ENCODE measurements around the gene PPP2R5C.
"Not testable (repeated sequence)": the region's sequence is repeated elsewhere in the genome, so short reads cannot be mapped to it uniquely, and the experiment has no call there.

Gene PPP2R5C

DNA sequence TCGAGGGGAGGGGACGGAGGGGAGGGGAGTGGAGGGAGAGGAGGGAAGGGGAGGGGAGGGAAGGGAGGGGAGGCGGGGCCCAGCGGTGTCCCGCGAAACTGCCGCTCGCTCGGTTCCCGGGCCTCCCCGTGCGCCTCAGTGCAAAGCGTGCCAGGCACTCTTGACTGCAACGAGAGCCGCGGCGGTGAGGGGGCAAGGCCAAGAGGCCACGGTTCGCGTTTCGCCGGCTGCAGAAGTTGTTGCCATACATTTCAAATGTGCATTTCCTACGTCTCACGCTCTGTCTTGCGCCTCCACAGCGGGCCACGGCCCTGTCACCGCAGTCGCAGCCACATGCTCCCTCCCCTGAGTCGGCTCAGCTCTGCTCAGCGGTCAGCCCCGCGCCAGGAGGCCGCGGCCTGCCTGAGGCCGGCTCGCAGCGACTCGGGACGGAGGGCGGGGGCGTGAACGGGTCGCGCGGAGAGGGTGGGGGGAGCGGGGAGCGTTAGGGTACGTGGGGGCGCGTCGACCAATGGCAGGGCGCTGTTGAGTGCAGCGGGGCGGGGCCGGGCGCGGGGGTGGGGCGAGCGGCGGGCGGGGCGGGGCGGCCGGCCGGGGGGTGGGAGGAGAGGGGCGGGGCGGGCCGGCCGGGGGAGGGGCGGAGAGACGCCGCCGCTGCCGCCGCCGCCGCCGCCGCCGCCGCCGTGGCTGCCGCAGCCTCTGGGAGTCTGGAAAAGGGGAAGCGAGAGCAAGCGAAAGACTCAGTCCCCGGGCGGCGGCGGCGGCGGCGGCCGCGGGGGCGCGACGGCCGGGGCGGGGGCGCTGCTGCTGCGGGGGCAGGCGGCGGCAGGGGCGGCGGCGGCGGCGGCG is at the start of gene PPP2R5C:
Gene PPP2R5C (plus strand): TSS at position 678 of the 849 bp plus-strand sequence. CDS start 185 bp downstream, outside the sequence.
- no peaks in the 10 kb centered on the region for H3K27me3 ChIP-seq (ENCODE audit: control insufficient read depth in 1 of 2, insufficient read depth in 2 of 2, low read length in 2 of 2)
- H3K9me3 ChIP-seq (ENCODE audit: control insufficient read depth in 1 of 2, low read length in 2 of 2), result no peaks in the 10 kb centered on the region
- H3K36me3 ChIP-seq (ENCODE audit: control insufficient read depth in 1 of 2, insufficient read depth in 2 of 2, low read length in 2 of 2), result peaks cover 0 to 6% of the 10 kb centered on the region in 2 donors
- H3K4me1 ChIP-seq (ENCODE audit: control insufficient read depth in 1 of 2, insufficient read depth in 2 of 2, low read length in 2 of 2), result peaks cover 15 to 16% of the 10 kb centered on the region in 2 donors
- peak within 1 kb of the TSS; percentile 98 for H3K27ac ChIP-seq (ENCODE audit: low read depth, low read length)
- H3K9ac ChIP-seq (ENCODE audit: low read depth in 1 of 2, low read length in 2 of 2), result peak within 1 kb of the TSS; percentile 89 to 97
- H3K4me3 ChIP-seq (ENCODE audit: low read depth in 1 of 2, low read length in 2 of 2), result peak within 1 kb of the TSS; percentile 87 to 97

DNA sequence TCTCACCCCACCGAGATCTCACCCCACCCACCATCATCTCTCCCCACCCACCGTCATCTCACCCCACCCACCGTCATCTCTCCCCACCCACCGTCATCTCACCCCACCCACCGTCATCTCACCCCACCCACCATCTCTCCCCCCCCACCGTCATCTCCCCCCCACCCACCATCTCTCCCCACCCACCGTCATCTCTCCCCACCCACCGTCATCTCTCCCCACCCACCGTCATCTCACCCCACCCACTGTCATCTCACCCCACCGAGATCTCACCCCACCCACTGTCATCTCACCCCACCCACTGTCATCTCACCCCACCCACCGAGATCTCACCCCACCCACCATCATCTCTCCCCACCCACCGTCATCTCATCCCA is 49.7 kb upstream of the PPP2R5C start:
- peaks cover 10 to 14% of the 10 kb centered on the region in 2 donors for H3K4me1 ChIP-seq (ENCODE audit: control insufficient read depth in 1 of 2, insufficient read depth in 2 of 2, low read length in 2 of 2)
- H3K9ac ChIP-seq (ENCODE audit: low read depth in 1 of 2, low read length in 2 of 2); H3K4me3 ChIP-seq (ENCODE audit: low read depth in 1 of 2, low read length in 2 of 2); H3K36me3 ChIP-seq (ENCODE audit: control insufficient read depth in 1 of 2, insufficient read depth in 2 of 2, low read length in 2 of 2); H3K27ac ChIP-seq (ENCODE audit: low read depth, low read length); H3K27me3 ChIP-seq (ENCODE audit: control insufficient read depth in 1 of 2, insufficient read depth in 2 of 2, low read length in 2 of 2); H3K9me3 ChIP-seq (ENCODE audit: control insufficient read depth in 1 of 2, low read length in 2 of 2): not testable (repeated sequence)

DNA sequence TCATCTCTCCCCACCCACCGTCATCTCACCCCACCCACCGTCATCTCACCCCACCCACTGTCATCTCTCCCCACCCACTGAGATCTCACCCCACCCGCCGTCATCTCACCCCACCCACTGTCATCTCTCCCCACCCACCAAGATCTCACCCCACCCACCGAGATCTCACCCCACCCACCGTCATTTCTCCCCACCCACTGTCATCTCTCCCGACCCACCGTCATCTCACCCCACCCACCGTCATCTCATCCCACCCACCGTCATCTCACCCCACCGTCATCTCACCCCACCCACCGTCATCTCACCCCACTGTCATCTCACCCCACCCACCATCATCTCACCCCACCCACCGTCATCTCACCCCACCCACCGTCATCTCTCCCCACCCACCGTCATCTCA is 49.2 kb upstream of the PPP2R5C start:
- not testable (repeated sequence) for H3K9ac ChIP-seq (ENCODE audit: low read depth in 1 of 2, low read length in 2 of 2); H3K27ac ChIP-seq (ENCODE audit: low read depth, low read length); H3K4me3 ChIP-seq (ENCODE audit: low read depth in 1 of 2, low read length in 2 of 2); H3K27me3 ChIP-seq (ENCODE audit: control insufficient read depth in 1 of 2, insufficient read depth in 2 of 2, low read length in 2 of 2); H3K9me3 ChIP-seq (ENCODE audit: control insufficient read depth in 1 of 2, low read length in 2 of 2); H3K36me3 ChIP-seq (ENCODE audit: control insufficient read depth in 1 of 2, insufficient read depth in 2 of 2, low read length in 2 of 2)
- peaks cover 9 to 10% of the 10 kb centered on the region in 2 donors for H3K4me1 ChIP-seq (ENCODE audit: control insufficient read depth in 1 of 2, insufficient read depth in 2 of 2, low read length in 2 of 2)

DNA sequence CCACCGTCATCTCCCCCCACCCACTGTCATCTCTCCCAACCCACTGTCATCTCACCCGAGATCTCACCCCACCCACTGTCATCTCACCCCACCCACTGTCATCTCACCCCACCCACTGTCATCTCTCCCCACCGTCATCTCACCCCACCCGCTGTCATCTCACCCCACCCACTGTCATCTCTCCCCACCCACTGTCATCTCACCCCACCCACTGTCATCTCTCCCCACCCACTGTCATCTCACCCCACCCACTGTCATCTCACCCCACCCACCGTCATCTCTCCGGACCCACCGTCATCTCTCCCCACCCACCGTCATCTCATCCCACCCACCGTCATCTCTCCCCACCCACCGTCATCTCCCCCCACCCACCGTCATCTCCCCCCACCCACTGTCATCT is 48.4 kb upstream of the PPP2R5C start:
- not testable (repeated sequence) for H3K4me1 ChIP-seq (ENCODE audit: control insufficient read depth in 1 of 2, insufficient read depth in 2 of 2, low read length in 2 of 2); H3K36me3 ChIP-seq (ENCODE audit: control insufficient read depth in 1 of 2, insufficient read depth in 2 of 2, low read length in 2 of 2); H3K27me3 ChIP-seq (ENCODE audit: control insufficient read depth in 1 of 2, insufficient read depth in 2 of 2, low read length in 2 of 2); H3K27ac ChIP-seq (ENCODE audit: low read depth, low read length); H3K4me3 ChIP-seq (ENCODE audit: low read depth in 1 of 2, low read length in 2 of 2); H3K9me3 ChIP-seq (ENCODE audit: control insufficient read depth in 1 of 2, low read length in 2 of 2); H3K9ac ChIP-seq (ENCODE audit: low read depth in 1 of 2, low read length in 2 of 2)

DNA sequence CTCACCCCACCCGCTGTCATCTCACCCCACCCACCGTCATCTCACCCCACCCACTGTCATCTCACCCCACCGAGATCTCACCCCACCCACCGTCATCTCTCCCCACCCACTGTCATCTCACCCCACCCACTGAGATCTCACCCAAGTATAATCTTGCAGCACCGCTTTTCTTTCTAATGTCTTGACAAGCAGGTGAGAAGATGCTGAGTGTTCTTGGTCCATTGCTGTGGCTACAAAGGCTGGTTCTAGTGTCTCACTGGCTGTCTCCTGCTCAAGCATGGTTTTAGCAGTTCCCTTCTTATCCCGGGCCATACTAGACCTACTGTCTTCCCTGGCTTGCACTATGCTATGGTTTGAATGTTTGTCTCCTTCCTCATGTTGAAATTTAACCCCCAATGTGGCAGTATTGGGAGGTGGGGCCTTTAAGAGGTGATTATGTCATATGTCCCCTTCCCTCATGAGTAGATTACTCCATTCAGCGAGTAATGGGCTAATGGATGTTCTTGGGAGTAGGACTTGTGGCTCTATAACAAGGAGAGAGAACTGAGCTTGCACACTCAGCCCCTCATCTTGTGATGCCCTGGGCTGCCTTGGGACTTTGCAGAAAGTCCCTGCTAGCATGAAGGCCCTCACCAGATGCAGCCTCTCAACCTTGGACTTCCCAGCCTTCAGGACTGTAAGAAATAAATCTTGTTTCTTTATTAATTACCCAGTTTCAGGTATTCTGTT is 47.7 kb upstream of the PPP2R5C start:
- Histone ChIP-seq H3K27ac (ENCODE audit: low read depth, low read length) (no peak overlapping the region), H3K4me3 (ENCODE audit: low read depth in 1 of 2, low read length in 2 of 2) (no peak overlapping the region), H3K4me1 (ENCODE audit: control insufficient read depth in 1 of 2, insufficient read depth in 2 of 2, low read length in 2 of 2) (no peaks in the 10 kb centered on the region), H3K36me3 (ENCODE audit: control insufficient read depth in 1 of 2, insufficient read depth in 2 of 2, low read length in 2 of 2) (no peaks in the 10 kb centered on the region), H3K9me3 (ENCODE audit: control insufficient read depth in 1 of 2, low read length in 2 of 2) (peaks cover 0 to 2% of the 10 kb centered on the region in 2 donors), H3K9ac (ENCODE audit: low read depth in 1 of 2, low read length in 2 of 2) (no peak overlapping the region), H3K27me3 (ENCODE audit: control insufficient read depth in 1 of 2, insufficient read depth in 2 of 2, low read length in 2 of 2) (no peaks in the 10 kb centered on the region)

DNA sequence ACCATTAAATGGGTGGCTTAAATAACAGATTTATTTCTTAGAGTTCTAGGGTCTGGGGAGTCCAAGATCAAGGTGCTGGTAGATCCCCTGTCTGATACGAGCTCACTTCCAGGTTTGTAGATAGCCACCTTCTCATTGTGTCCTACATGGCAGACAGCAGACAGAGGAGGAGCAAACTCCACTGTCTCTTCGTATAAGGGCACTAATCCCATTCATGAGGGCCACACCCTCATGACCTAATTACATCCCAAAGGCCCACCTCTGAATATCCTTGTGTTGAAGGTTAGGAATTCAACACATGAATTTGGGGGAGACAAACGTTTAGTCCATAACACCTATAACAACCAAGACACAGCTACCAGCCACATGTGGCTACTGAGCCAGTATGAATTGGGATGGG is 47.1 kb upstream of the PPP2R5C start:
- Histone ChIP-seq H3K27me3 (ENCODE audit: control insufficient read depth in 1 of 2, insufficient read depth in 2 of 2, low read length in 2 of 2) (no peaks in the 10 kb centered on the region), H3K4me1 (ENCODE audit: control insufficient read depth in 1 of 2, insufficient read depth in 2 of 2, low read length in 2 of 2) (no peaks in the 10 kb centered on the region), H3K9me3 (ENCODE audit: control insufficient read depth in 1 of 2, low read length in 2 of 2) (peaks cover 0 to 2% of the 10 kb centered on the region in 2 donors), H3K27ac (ENCODE audit: low read depth, low read length) (no peak overlapping the region), H3K36me3 (ENCODE audit: control insufficient read depth in 1 of 2, insufficient read depth in 2 of 2, low read length in 2 of 2) (no peaks in the 10 kb centered on the region), H3K4me3 (ENCODE audit: low read depth in 1 of 2, low read length in 2 of 2) (no peak overlapping the region), H3K9ac (ENCODE audit: low read depth in 1 of 2, low read length in 2 of 2) (no peak overlapping the region)

DNA sequence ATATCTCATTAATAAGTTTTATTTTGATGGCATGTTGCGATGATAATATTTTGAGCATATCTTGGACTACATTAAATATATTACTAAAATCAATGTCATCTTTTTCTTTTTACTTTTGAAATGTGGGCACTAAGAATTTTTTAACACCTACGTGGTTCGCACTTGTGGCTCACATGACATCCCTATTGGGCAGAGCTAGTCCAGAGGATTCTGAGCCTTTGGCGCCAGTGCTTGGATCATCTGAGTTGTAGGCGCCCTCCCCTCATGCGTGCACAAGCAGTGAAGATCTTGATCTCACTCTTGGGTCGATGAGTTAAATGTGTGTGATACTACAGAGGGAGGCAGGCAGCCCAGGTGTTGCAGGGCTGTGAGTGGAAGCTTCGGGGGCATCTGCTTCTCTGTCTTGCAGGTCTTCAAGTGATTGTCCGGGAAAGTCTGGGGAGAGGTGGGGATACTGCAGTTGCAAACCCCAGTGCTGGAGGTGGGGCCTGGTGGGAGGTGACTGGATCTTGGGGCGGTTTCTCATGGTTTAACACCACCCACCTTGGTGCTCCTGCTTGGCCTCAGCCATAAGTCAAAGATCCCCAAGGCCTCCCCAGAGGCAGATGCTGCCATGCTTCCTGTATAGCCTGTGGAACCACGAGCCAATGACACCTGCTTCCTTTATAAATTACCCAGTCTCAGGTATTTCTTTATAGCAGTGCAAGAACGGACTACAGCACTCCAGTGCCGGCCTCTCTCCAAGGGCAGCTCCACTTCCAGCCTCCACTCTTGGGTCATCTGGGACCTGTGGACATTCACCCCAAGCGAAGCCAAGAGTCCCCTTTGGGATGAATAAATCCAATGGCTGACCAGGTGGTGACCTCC is 46.1 kb upstream of the PPP2R5C start:
- Histone ChIP-seq H3K9ac (ENCODE audit: low read depth in 1 of 2, low read length in 2 of 2) (no peak overlapping the region), H3K4me3 (ENCODE audit: low read depth in 1 of 2, low read length in 2 of 2) (no peak overlapping the region), H3K4me1 (ENCODE audit: control insufficient read depth in 1 of 2, insufficient read depth in 2 of 2, low read length in 2 of 2) (no peaks in the 10 kb centered on the region), H3K36me3 (ENCODE audit: control insufficient read depth in 1 of 2, insufficient read depth in 2 of 2, low read length in 2 of 2) (no peaks in the 10 kb centered on the region), H3K9me3 (ENCODE audit: control insufficient read depth in 1 of 2, low read length in 2 of 2) (peaks cover 0 to 2% of the 10 kb centered on the region in 2 donors), H3K27ac (ENCODE audit: low read depth, low read length) (no peak overlapping the region), H3K27me3 (ENCODE audit: control insufficient read depth in 1 of 2, insufficient read depth in 2 of 2, low read length in 2 of 2) (no peaks in the 10 kb centered on the region)

DNA sequence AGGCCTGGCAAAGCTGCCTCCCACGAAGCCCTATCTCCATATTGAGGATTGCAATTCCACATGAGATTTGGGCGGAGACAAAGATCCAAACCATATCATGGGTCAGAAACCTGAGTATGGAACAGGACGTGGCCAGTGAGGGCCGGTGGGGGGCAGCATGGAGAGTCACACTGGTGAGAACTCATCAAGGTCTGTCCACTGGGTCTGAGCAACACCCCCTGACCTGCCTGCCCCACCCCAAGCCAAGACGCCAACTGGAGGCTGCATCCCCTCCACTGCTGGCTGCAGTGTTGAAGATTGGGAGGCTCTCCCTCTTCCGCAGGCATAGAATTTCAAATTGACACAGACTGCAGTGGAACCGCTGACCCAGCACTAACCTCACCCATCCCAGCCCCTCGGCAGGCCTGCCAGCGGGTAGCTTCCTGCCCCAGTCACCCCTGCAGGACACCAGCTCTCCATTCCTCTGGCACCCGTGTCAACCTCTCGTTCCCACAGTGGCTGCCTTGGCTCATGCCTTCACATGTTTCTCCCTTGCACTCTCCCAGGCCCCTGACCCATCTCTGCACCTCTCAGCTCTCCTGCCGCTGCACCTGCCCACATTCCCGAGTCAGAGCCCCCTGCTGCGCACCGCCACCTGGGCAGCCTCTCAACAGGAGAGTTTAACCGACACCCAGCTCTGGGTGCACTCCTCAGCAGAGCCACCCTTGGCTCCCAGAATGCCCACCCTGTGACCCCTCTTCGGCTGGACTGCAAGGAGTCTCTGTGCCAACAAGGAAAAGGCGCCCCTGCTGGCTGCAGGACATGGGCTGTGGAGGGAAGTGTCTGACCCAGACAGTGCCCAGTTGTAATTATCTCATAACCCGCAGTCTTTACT is 45.2 kb upstream of the PPP2R5C start:
- no peak overlapping the region for H3K27ac ChIP-seq (ENCODE audit: low read depth, low read length)

DNA sequence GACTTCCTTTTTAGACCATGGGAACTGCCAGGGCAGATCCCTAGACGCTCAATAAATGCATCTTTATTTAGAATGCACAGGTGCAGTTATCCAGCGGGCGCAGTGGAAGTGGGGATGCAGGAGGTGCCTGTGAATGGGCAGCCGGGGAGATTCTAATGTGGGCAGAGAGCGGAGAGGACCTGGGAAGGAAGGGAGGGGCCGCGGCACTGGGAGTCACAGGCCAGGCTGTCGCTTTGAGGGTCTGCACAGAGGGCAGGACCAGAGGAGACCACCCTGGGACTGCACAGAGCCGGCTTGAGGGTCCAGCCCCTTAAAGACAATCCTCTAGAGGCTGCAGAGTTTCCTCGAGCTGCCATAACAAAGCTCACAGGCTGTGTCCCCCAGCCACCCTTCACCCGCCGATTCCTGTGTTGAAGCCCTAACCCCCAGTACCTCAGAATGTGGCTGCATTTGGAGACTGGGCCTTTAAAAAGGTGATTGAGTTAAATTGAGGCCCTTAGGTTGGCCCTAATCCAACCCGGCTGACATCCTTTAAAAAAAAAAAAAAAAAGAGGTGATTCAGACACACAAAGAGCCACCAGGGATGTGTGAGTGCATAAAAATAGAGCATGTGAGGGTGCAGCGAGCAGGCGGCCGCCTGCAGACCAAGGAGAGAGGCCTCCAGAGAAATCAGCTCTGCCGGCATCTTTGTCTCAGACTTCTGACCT is 44.4 kb upstream of the PPP2R5C start:
- Histone ChIP-seq H3K27ac (ENCODE audit: low read depth, low read length) (no peak overlapping the region), H3K4me1 (ENCODE audit: control insufficient read depth in 1 of 2, insufficient read depth in 2 of 2, low read length in 2 of 2) (peaks cover 0 to under 1% of the 10 kb centered on the region in 2 donors), H3K9me3 (ENCODE audit: control insufficient read depth in 1 of 2, low read length in 2 of 2) (peaks cover 0 to 2% of the 10 kb centered on the region in 2 donors), H3K36me3 (ENCODE audit: control insufficient read depth in 1 of 2, insufficient read depth in 2 of 2, low read length in 2 of 2) (no peaks in the 10 kb centered on the region), H3K9ac (ENCODE audit: low read depth in 1 of 2, low read length in 2 of 2) (no peak overlapping the region), H3K27me3 (ENCODE audit: control insufficient read depth in 1 of 2, insufficient read depth in 2 of 2, low read length in 2 of 2) (no peaks in the 10 kb centered on the region), H3K4me3 (ENCODE audit: low read depth in 1 of 2, low read length in 2 of 2) (no peak overlapping the region)

More for the DNA sequence above, 45.2 kb upstream of the PPP2R5C start:
- no peak overlapping the region for H3K4me3 ChIP-seq (ENCODE audit: low read depth in 1 of 2, low read length in 2 of 2)
- H3K9me3 ChIP-seq (ENCODE audit: control insufficient read depth in 1 of 2, low read length in 2 of 2), result peaks cover 0 to 2% of the 10 kb centered on the region in 2 donors
- no peaks in the 10 kb centered on the region for H3K27me3 ChIP-seq (ENCODE audit: control insufficient read depth in 1 of 2, insufficient read depth in 2 of 2, low read length in 2 of 2)
- no peaks in the 10 kb centered on the region for H3K4me1 ChIP-seq (ENCODE audit: control insufficient read depth in 1 of 2, insufficient read depth in 2 of 2, low read length in 2 of 2)
- H3K36me3 ChIP-seq (ENCODE audit: control insufficient read depth in 1 of 2, insufficient read depth in 2 of 2, low read length in 2 of 2), result no peaks in the 10 kb centered on the region
- H3K9ac ChIP-seq (ENCODE audit: low read depth in 1 of 2, low read length in 2 of 2), result no peak overlapping the region

Measured in duodenal mucosa (tissue), 2 donors.